CD14-positive monocyte (primary cell): ENCODE data around the gene RAB26. TPM values are rescaled to one million over a fixed set of nuclear protein-coding genes. Genes with fewer than 3 reads are reported as not detected.

ENCODE experiments used
- DNase-seq, 3 donors: peaks; one replicate each; pipeline ENCODE4 v3.0.0-alpha.2; 2011 to 2022
- H2AFZ ChIP-seq: 2 replicates; pipeline ENCODE4 v1.6.0; 2012; ENCODE audit warnings: mild to moderate bottlenecking, low read depth, low read length, inconsistent platforms; ENCODE audit not compliant: insufficient read depth, poor library complexity, severe bottlenecking
- H3K27ac ChIP-seq, 2 donors: 1 replicate in 1 of 2; 2 replicates in 1 of 2; pipeline ENCODE4 v1.5.1; 2012 to 2013; ENCODE audit warnings: low read length in 2 of 2, control low read depth in 1 of 2, inconsistent platforms in 1 of 2, low read depth in 1 of 2, mild to moderate bottlenecking in 1 of 2
- H3K27me3 ChIP-seq, 2 donors: one replicate each; pipeline versions ENCODE4 v1.6.0 to v1.6.1; 2011 to 2013; ENCODE audit warnings: low read length in 2 of 2; ENCODE audit not compliant: control insufficient read depth in 2 of 2, insufficient read depth in 2 of 2
- H3K36me3 ChIP-seq, 2 donors: replicated peaks in 1 of 2; 1 replicate in 1 of 2; 2 replicates in 1 of 2; pipeline versions ENCODE4 v1.5.1 to v1.6.1; 2012 to 2013; ENCODE audit warnings: low read length in 2 of 2, control low read depth in 1 of 2, inconsistent platforms in 1 of 2, mild to moderate bottlenecking in 1 of 2; ENCODE audit not compliant: insufficient read depth in 2 of 2, control insufficient read depth in 1 of 2
- H3K4me1 ChIP-seq, 2 donors: 1 replicate in 1 of 2; 2 replicates in 1 of 2; pipeline versions ENCODE4 v1.5.1 to v1.6.1; 2012 to 2013; ENCODE audit warnings: low read length in 2 of 2, control low read depth in 1 of 2, inconsistent platforms in 1 of 2, mild to moderate bottlenecking in 1 of 2, moderate library complexity in 1 of 2; ENCODE audit not compliant: insufficient read depth in 2 of 2, control insufficient read depth in 1 of 2
- H3K4me2 ChIP-seq: replicated peaks from 2 replicates; pipeline ENCODE3; 2012; ENCODE audit warnings: low read length, moderate library complexity, mild to moderate bottlenecking; ENCODE audit not compliant: poor library complexity, severe bottlenecking; ENCODE audit errors: extremely low read depth
- H3K4me3 ChIP-seq, 3 experiments: fragments of 200-600 bp in 1 of 3; sonication (generic) in 1 of 3; replicated peaks in 1 of 3; 1 replicate in 2 of 3; 2 replicates in 1 of 3; pipeline ENCODE4 v1.5.1; 2011 to 2013; ENCODE audit warnings: low read length in 3 of 3, mild to moderate bottlenecking in 3 of 3, control low read depth in 2 of 3, low read depth in 2 of 3, inconsistent platforms in 1 of 3, moderate library complexity in 1 of 3
- H3K79me2 ChIP-seq: 2 replicates; pipeline ENCODE4 v1.6.0; 2012; ENCODE audit warnings: mild to moderate bottlenecking, control low read depth, inconsistent platforms, low read length, moderate library complexity; ENCODE audit not compliant: insufficient read depth
- H3K9ac ChIP-seq: 2 replicates; pipeline ENCODE4 v1.6.0; 2017; ENCODE audit warnings: low read length, mild to moderate bottlenecking; ENCODE audit not compliant: insufficient read depth, poor library complexity, severe bottlenecking
- H3K9me3 ChIP-seq, 2 donors: replicated peaks in 1 of 2; 1 replicate in 1 of 2; 2 replicates in 1 of 2; pipeline versions ENCODE4 v1.5.1 to v1.6.1; 2012 to 2013; ENCODE audit warnings: low read length in 2 of 2, control low read depth in 1 of 2; ENCODE audit not compliant: control insufficient read depth in 1 of 2, insufficient read depth in 1 of 2
- H4K20me1 ChIP-seq: 2 replicates; pipeline ENCODE4 v1.6.0; 2012; ENCODE audit warnings: mild to moderate bottlenecking, low read length, control low read depth, moderate library complexity; ENCODE audit not compliant: insufficient read depth
- H3K27ac Mint-ChIP-seq, 7 donors: one replicate each; pipeline ENCODE4 v1.8.0; 2020; ENCODE audit warnings: mild to moderate bottlenecking in 7 of 7, mixed read lengths in 7 of 7, moderate library complexity in 6 of 7, inconsistent platforms in 2 of 7
- H3K27me3 Mint-ChIP-seq, 3 donors: one replicate each; pipeline ENCODE4 v1.8.0; 2021 to 2022; ENCODE audit warnings: low read depth in 3 of 3, mild to moderate bottlenecking in 3 of 3, mixed read lengths in 3 of 3, moderate library complexity in 3 of 3, inconsistent platforms in 1 of 3
- H3K36me3 Mint-ChIP-seq, 2 donors: one replicate each; pipeline ENCODE4 v1.8.0; 2020; ENCODE audit warnings: mixed read lengths in 2 of 2, inconsistent platforms in 1 of 2, mild to moderate bottlenecking in 1 of 2
- H3K4me1 Mint-ChIP-seq: one replicate; pipeline ENCODE4 v1.8.0; 2020; ENCODE audit warnings: mild to moderate bottlenecking, mixed read lengths
- H3K4me3 Mint-ChIP-seq, 2 donors: one replicate each; pipeline ENCODE4 v1.8.0; 2020; ENCODE audit warnings: mild to moderate bottlenecking in 2 of 2, mixed read lengths in 2 of 2, moderate library complexity in 1 of 2
- H3K9me3 Mint-ChIP-seq, 7 donors: one replicate each; pipeline ENCODE4 v1.8.0; 2020 to 2022; ENCODE audit warnings: mixed read lengths in 7 of 7, mild to moderate bottlenecking in 6 of 7, moderate library complexity in 6 of 7, inconsistent platforms in 2 of 7
- WGBS: methylation state at CpG from one replicate; pipeline ENCODE4 v1.1.5; 2013; ENCODE audit warnings: missing lambda C conversion rate; ENCODE audit not compliant: insufficient coverage; 5-methylcytosine and 5-hydroxymethylcytosine counted together
- intact Hi-C, 2 donors: fragments of 100-400 bp; cut with micrococcal nuclease; formaldehyde crosslinking; loops; one replicate each; pipeline versions ENCODE4 v1.15.0 to v1.15.1; 2023
- polyA plus RNA-seq, 3 donors: library from polyadenylated mRNA; depleted of rRNA in 1 of 3; unstranded in 2 of 3; stranded (reverse) in 1 of 3; fragments of 300-500 nt in 2 of 3; fragments of >200 nt in 1 of 3; fragmentation: Illumina TruSeq in 2 of 3; gene quantifications; 1 replicate in 2 of 3; 2 replicates in 1 of 3; pipeline ENCODE4 v1.2.3, GENCODE V29; 2012 to 2021
- TF ChIP-seq, protein P1 (sequence below): fragments of 200-600 bp; IDR thresholded peaks from one replicate; pipeline ENCODE4 v1.8.0; 2022; ENCODE audit warnings: antibody characterized with exemption, mild to moderate bottlenecking

The RAB26 gene
- polyA plus RNA-seq, 3 donors = not detected

DNA sequence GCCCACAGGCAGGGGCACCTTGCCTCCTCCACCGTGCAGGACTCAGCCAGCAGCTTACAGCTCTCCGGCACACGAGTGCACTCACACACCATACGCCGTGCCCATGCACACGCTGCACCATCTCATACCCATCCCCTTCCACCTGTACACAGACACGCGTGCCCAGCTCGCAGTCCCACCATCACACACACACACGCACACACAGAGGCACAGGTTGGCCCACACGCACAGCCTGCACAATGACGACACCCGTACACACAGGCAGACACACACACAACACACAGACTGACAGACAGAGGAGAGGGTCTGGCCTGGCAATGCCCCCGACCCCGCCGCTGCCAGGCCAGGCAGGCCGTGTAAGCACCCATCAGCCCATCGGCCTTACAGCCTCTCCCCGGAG lies 35.9 kb downstream of the RAB26 start:
- WGBS = 95% methylated on average over 18 of the region's 19 CpGs

DNA sequence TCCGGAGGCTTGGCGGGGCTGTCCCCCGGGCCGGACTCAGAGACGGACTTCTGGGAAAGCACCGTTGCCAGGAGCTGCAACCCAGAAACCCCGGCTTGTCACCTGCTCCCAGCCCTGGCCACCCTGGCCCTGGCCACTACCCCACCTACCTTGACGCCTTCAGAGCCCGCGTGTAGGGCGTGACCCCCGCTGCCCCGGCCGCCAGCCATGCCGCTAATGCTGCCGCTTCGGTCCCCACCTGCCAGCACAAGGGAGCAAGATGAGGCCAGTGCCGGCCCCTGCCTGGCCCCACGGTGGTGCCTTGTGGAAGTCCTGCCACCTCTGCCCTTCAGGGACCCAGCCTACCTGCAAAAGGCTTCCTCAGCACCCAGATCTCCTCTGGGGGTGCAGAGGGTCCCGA lies 36.5 kb downstream of the RAB26 start:
- Histone ChIP-seq H3K9me3 (no peaks in the 10 kb centered on the region), H3K36me3 (no peaks in the 10 kb centered on the region), H3K4me2 (no peak overlapping the region), H4K20me1 (no peaks in the 10 kb centered on the region), H3K4me3 (no peak overlapping the region), H3K27me3 (no peaks in the 10 kb centered on the region), H2AFZ (no peak overlapping the region), H3K27ac (no peak overlapping the region), H3K9ac (no peak overlapping the region), H3K4me1 (no peaks in the 10 kb centered on the region), H3K79me2 (no peaks in the 10 kb centered on the region)
- 94% methylated on average over 20 of the region's 20 CpGs for WGBS
- peaks cover 2 to 5% (median 2%) of the 10 kb centered on the region in 3 donors for H3K27me3 Mint-ChIP-seq
- peaks cover 0 to 2% (median 0%) of the 10 kb centered on the region in 7 donors for H3K9me3 Mint-ChIP-seq
- intact Hi-C loops = no loop called here
- H3K4me3 Mint-ChIP-seq = no peak overlapping the region
- H3K4me1 Mint-ChIP-seq = no peaks in the 10 kb centered on the region
- H3K36me3 Mint-ChIP-seq = no peaks in the 10 kb centered on the region
- TF ChIP-seq, protein P1, sequence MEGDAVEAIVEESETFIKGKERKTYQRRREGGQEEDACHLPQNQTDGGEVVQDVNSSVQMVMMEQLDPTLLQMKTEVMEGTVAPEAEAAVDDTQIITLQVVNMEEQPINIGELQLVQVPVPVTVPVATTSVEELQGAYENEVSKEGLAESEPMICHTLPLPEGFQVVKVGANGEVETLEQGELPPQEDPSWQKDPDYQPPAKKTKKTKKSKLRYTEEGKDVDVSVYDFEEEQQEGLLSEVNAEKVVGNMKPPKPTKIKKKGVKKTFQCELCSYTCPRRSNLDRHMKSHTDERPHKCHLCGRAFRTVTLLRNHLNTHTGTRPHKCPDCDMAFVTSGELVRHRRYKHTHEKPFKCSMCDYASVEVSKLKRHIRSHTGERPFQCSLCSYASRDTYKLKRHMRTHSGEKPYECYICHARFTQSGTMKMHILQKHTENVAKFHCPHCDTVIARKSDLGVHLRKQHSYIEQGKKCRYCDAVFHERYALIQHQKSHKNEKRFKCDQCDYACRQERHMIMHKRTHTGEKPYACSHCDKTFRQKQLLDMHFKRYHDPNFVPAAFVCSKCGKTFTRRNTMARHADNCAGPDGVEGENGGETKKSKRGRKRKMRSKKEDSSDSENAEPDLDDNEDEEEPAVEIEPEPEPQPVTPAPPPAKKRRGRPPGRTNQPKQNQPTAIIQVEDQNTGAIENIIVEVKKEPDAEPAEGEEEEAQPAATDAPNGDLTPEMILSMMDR = no peak
- no peak for DNase-seq
- H3K27ac Mint-ChIP-seq = no peak overlapping the region

More for the DNA sequence above, 35.9 kb downstream of the RAB26 start:
- Histone ChIP-seq H3K36me3 (no peaks in the 10 kb centered on the region), H3K4me3 (no peak overlapping the region), H3K27ac (no peak overlapping the region), H3K27me3 (peaks cover 0 to 1% of the 10 kb centered on the region in 2 donors), H3K79me2 (no peaks in the 10 kb centered on the region), H3K4me1 (no peaks in the 10 kb centered on the region), H3K9me3 (no peaks in the 10 kb centered on the region), H3K4me2 (no peak overlapping the region), H4K20me1 (no peaks in the 10 kb centered on the region), H2AFZ (no peak overlapping the region), H3K9ac (no peak overlapping the region)
- Mint-ChIP-seq H3K4me3 (no peak overlapping the region), H3K4me1 (no peaks in the 10 kb centered on the region), H3K27me3 (peaks cover 2 to 6% (median 4%) of the 10 kb centered on the region in 3 donors), H3K27ac (no peak overlapping the region), H3K9me3 (peaks cover 0 to 2% (median 0%) of the 10 kb centered on the region in 7 donors), H3K36me3 (no peaks in the 10 kb centered on the region)
- TF ChIP-seq, protein P1 = no peak
- no peak for DNase-seq
- intact Hi-C loops = no loop called here
